ENCODE results near the gene LRMDA. TPM values are rescaled to one million over a fixed set of nuclear protein-coding genes. Genes with fewer than 3 reads are reported as not detected.

The LRMDA gene
- total RNA-seq, 4 donors from 2014 or later, result 2.2 to 7.8 (median 4.5) TPM

DNA sequence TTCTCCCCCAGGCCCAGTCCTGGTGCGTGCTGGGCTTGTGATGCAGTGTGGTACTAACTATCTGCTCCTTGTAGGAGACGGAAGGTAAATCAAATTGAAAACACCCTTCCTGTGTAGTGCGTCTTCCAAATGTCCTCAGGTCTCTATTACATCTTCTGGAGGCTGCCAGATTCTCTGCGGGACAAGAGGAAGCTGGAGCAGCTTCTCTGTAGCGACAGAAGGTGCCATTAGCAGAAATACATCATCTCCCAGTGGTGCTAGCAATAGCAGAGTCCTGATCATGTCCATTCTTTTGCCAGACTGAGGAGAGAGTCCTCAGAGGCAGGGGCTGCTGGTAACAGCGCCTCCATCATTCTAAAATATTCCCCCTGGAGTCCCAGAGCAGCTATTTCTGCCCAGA lies 675.2 kb downstream of the LRMDA start:
- H3K27ac ChIP-seq, result no peak overlapping the region
- intact Hi-C loops (cut with DNase I; ENCODE audit: low total_unique reads) (no loop called here), in situ Hi-C loops (cut with MboI; ENCODE audit: low pct_ligation_motif_present in 1 of 4, low pct_unique_long_range_greater_than_20kb in 1 of 4, low sequenced_read_pairs in 3 of 4) (no loop called here)
- H3K4me1 ChIP-seq, result peaks cover 0 to 2% (median 0%) of the 10 kb centered on the region in 4 donors
- no peak overlapping the region for H3K4me3 ChIP-seq
- H3K27me3 ChIP-seq, result no peaks in the 10 kb centered on the region
- TF ChIP-seq POLR2AphosphoS5 (IDR thresholded peaks at IDR 0.05) (no peak), POLR2A (IDR thresholded peaks at IDR 0.05) (no peak), EP300 (IDR thresholded peaks at IDR 0.05; ENCODE audit: low read depth) (no peak)
- TF ChIP-seq, protein P1, sequence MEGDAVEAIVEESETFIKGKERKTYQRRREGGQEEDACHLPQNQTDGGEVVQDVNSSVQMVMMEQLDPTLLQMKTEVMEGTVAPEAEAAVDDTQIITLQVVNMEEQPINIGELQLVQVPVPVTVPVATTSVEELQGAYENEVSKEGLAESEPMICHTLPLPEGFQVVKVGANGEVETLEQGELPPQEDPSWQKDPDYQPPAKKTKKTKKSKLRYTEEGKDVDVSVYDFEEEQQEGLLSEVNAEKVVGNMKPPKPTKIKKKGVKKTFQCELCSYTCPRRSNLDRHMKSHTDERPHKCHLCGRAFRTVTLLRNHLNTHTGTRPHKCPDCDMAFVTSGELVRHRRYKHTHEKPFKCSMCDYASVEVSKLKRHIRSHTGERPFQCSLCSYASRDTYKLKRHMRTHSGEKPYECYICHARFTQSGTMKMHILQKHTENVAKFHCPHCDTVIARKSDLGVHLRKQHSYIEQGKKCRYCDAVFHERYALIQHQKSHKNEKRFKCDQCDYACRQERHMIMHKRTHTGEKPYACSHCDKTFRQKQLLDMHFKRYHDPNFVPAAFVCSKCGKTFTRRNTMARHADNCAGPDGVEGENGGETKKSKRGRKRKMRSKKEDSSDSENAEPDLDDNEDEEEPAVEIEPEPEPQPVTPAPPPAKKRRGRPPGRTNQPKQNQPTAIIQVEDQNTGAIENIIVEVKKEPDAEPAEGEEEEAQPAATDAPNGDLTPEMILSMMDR (IDR thresholded peaks at IDR 0.05), result no peak
- no peak for DNase-seq
- H3K9me3 ChIP-seq, result no peaks in the 10 kb centered on the region
- 95 to 100% methylated on average over 5 to 6 of the region's 6 CpGs for WGBS, 2 donors (ENCODE audit: low coverage in 1 of 2)
- no peaks in the 10 kb centered on the region for H3K36me3 ChIP-seq

DNA sequence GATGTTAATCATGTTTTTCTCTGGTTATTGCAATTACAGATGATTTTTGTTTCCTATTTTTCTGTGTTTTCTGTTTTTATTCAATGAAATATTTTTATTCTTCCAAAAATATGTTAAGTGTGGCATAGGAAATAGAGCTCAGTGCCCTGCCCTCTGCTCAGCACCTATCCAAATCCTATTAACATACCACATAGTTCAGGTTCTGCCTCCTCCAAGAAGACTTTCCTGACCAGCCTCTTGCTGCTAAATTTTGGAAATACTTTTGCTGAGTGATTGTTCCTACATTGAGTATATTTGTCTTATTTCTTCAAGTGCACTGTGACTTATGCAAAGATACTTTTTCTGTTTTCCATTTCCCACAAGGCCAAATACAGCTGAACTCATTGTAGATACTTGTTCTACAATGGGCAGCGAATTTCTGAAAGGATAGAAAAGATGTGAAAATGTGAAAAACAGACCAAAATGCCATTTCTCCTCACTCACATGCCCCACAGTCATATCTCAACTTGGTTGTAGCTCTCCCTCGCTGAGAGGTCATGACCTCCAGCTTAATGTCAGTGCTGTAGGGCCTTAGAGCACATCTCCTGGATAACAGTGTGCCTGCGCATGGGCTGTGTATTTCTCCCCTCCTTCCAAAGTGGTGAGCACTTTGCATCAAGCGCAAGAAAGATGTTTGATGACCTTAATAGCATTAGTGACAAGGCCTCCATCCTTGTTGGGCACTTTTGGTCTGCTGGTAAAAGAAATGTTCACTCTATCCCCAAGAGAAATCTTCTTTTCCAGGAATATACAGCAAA lies 677.3 kb downstream of the LRMDA start:
- Histone ChIP-seq H3K27me3 (no peaks in the 10 kb centered on the region), H3K4me3 (no peak overlapping the region), H3K4me1 (peaks cover 0 to 4% (median 0%) of the 10 kb centered on the region in 4 donors), H3K27ac (no peak overlapping the region), H3K36me3 (no peaks in the 10 kb centered on the region), H3K9me3 (no peaks in the 10 kb centered on the region)
- no peak for DNase-seq
- 87 to 89% methylated on average over 3 to 4 of the region's 4 CpGs for WGBS, 2 donors (ENCODE audit: low coverage in 1 of 2)
- in situ Hi-C loops (cut with MboI; ENCODE audit: low pct_ligation_motif_present in 1 of 4, low pct_unique_long_range_greater_than_20kb in 1 of 4, low sequenced_read_pairs in 3 of 4) (no loop called here), intact Hi-C loops (cut with DNase I; ENCODE audit: low total_unique reads) (no loop called here)
- TF ChIP-seq, protein P1 (IDR thresholded peaks at IDR 0.05), result no peak
- TF ChIP-seq EP300 (IDR thresholded peaks at IDR 0.05; ENCODE audit: low read depth), result no peak
- TF ChIP-seq POLR2A (IDR thresholded peaks at IDR 0.05), result no peak
- TF ChIP-seq POLR2AphosphoS5 (IDR thresholded peaks at IDR 0.05), result no peak

DNA sequence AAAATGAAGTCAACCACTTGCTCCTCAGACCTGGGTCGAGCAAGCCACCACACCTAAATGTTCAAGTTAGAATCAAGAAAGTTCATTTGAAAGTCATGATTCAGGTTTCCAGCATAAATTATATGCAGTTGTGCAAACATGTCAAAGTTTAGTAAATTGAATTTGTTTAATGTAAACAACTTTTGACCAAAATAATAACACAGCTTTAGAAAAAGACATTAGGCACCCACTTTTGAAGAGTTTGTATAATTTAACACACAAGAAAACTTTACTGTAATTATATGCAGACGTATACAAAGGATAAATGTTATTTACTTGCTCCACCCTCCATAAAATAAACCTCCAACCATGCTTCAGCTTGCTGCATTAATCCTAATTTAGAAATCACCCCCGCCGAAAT lies 680.0 kb downstream of the LRMDA start:
- TF ChIP-seq EP300 (IDR thresholded peaks at IDR 0.05; ENCODE audit: low read depth) (no peak), POLR2A (IDR thresholded peaks at IDR 0.05) (no peak), POLR2AphosphoS5 (IDR thresholded peaks at IDR 0.05) (no peak)
- TF ChIP-seq, protein P1 (IDR thresholded peaks at IDR 0.05), result no peak

DNA sequence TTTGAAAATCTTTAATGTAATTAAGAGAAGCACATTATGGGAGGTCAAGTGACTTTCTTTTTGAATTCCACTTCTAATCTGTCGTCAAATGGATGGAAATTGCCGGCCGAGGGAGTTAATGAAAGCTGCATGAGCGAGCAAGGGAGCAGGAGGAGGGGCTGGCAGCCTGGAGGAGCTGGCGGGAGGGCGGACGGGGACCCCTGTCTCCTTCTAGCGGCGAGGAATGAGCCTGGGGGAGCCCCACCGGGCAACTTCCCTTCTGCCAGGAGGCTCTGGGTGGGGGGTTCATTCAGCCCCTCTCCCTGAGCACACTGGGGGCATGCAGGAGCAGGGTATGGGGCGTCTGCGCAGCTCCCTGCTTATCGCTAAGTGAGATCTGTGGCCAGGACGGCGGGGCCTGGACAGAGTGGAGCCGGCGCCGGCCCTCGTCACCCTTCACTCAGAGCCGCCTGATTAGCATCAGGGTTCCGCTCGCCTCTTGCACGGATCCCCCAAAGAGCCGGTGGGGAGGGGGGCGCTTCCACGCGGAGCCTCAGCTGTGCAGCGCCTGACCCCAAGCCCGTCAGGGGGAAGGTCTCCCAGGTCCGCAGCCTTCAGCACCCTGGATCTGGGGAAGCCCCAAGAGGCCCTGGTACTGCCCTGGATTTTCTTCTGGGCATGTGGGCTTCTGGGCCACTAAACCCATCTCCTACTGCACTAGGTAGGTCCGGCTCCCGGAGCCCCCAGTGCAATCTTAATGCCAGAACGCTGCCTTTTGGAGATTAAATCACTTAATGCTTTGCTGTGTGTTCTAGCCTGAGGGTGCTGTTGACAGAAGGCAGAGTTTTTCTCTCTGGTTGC lies 680.8 kb downstream of the LRMDA start:
- no peaks in the 10 kb centered on the region for H3K36me3 ChIP-seq
- no peak overlapping the region for H3K4me3 ChIP-seq
- in situ Hi-C loops (cut with MboI; ENCODE audit: low pct_ligation_motif_present in 1 of 4, low pct_unique_long_range_greater_than_20kb in 1 of 4, low sequenced_read_pairs in 3 of 4), result no loop called here
- peaks cover 0 to 4% (median 0%) of the 10 kb centered on the region in 4 donors for H3K4me1 ChIP-seq
- no peak for TF ChIP-seq POLR2AphosphoS5 (IDR thresholded peaks at IDR 0.05)
- TF ChIP-seq EP300 (IDR thresholded peaks at IDR 0.05; ENCODE audit: low read depth), result no peak
- TF ChIP-seq POLR2A (IDR thresholded peaks at IDR 0.05), result no peak
- TF ChIP-seq, protein P1 (IDR thresholded peaks at IDR 0.05), result no peak
- no peak overlapping the region for H3K27ac ChIP-seq
- WGBS, 2 donors (ENCODE audit: low coverage in 1 of 2), result 71 to 90% methylated on average over 6 to 33 of the region's 33 CpGs
- H3K27me3 ChIP-seq, result no peaks in the 10 kb centered on the region
- no peaks in the 10 kb centered on the region for H3K9me3 ChIP-seq
- DNase-seq, result no peak
- intact Hi-C loops (cut with DNase I; ENCODE audit: low total_unique reads), result no loop called here

More for the DNA sequence above, 680.0 kb downstream of the LRMDA start:
- no peak overlapping the region for H3K4me3 ChIP-seq
- peaks cover 0 to 4% (median 0%) of the 10 kb centered on the region in 4 donors for H3K4me1 ChIP-seq
- H3K36me3 ChIP-seq, result no peaks in the 10 kb centered on the region
- H3K9me3 ChIP-seq, result no peaks in the 10 kb centered on the region
- 59 to 74% methylated on average over 4 of the region's 4 CpGs for WGBS, 2 donors (ENCODE audit: low coverage in 1 of 2)
- DNase-seq, result no peak
- H3K27ac ChIP-seq, result no peak overlapping the region
- in situ Hi-C loops (cut with MboI; ENCODE audit: low pct_ligation_motif_present in 1 of 4, low pct_unique_long_range_greater_than_20kb in 1 of 4, low sequenced_read_pairs in 3 of 4) (no loop called here), intact Hi-C loops (cut with DNase I; ENCODE audit: low total_unique reads) (no loop called here)
- H3K27me3 ChIP-seq, result no peaks in the 10 kb centered on the region

All from transverse colon (tissue), 4 donors.